K562 (cell line): Measurements from ENCODE around the gene BORA.

Experiments used
- AFF4 ChIP-seq: sonication (generic); formaldehyde crosslinking; IDR thresholded peaks from 2 replicates; pipeline ENCODE4 v1.8.0; 2023; ENCODE audit warnings: mild to moderate bottlenecking, missing genetic modification reagents
- DDX20 ChIP-seq: fragments of 450-650 bp; IDR thresholded peaks from 2 replicates; pipeline ENCODE4 v1.6.1; 2016; ENCODE audit warnings: missing genetic modification characterization, low read depth, mild to moderate bottlenecking, missing compliant biosample characterization, moderate library complexity
- EP400 ChIP-seq: fragments of 450-650 bp; IDR thresholded peaks from 2 replicates; pipeline ENCODE4 v1.6.1; 2017; ENCODE audit warnings: antibody characterized with exemption, mild to moderate bottlenecking, moderate library complexity
- LCOR ChIP-seq: sonication (generic); formaldehyde crosslinking; IDR thresholded peaks from 2 replicates; pipeline ENCODE4 v1.8.0; 2022; ENCODE audit warnings: mild to moderate bottlenecking, missing genetic modification reagents
- POLR2H ChIP-seq: IDR thresholded peaks from 2 replicates; pipeline ENCODE4 v1.6.1; 2016; ENCODE audit warnings: missing genetic modification characterization, low read depth, mild to moderate bottlenecking, control low read depth, missing compliant biosample characterization, moderate library complexity
- PTRF ChIP-seq: fragments of 450-650 bp; IDR thresholded peaks from 2 replicates; pipeline ENCODE4 v1.6.1; 2016; ENCODE audit warnings: mild to moderate bottlenecking, missing genetic modification characterization, missing compliant biosample characterization
- SETDB1 ChIP-seq: IDR thresholded peaks from one replicate; pipeline ENCODE4 v1.6.1; 2012; ENCODE audit warnings: low read length, control low read depth, inconsistent platforms
- THRA ChIP-seq: fragments of 450-650 bp; IDR thresholded peaks from 2 replicates; pipeline ENCODE4 v1.6.1; 2017; ENCODE audit warnings: mild to moderate bottlenecking, moderate library complexity
- ZNF224 ChIP-seq: sonication (generic); formaldehyde crosslinking; IDR thresholded peaks from 2 replicates; pipeline ENCODE4 v1.8.0; 2022; ENCODE audit warnings: mild to moderate bottlenecking, missing genetic modification reagents

- TF ChIP-seq THRA (no peak), AFF4 (no peak), ZNF224 (CRISPR knock-in tag) (no peak), POLR2H (tag) (no peak), PTRF (no peak), SETDB1 (no peak), EP400 (no peak), DDX20 (no peak), LCOR (CRISPR knock-in tag) (no peak)
Measured at GRCh38 chr13:72693832-72694231, 33.9 kb upstream of the BORA start.
